ENCODE results near the gene GDNF.
A peak's percentile ranks its signal among the peaks of the same experiment; 100 is the strongest.
"Not testable (repeated sequence)": the region's sequence is repeated elsewhere in the genome, so short reads cannot be mapped to it uniquely, and the experiment has no call there.

The GDNF gene

GRCh38 chr5:37876245-37876644 lies 36.4 kb upstream of the GDNF start:
- no peak for TF ChIP-seq CTCF (IDR thresholded peaks at IDR 0.05; ENCODE audit: low read length, missing control alignments)
- no peak overlapping the region for H3K4me3 ChIP-seq (replicated peaks; ENCODE audit: low read depth, low read length)
- DNase-seq (ENCODE audit: low read depth), result no peak

GRCh38 chr5:37875051-37875787 lies 35.4 kb upstream of the GDNF start:
- TF ChIP-seq CTCF (IDR thresholded peaks at IDR 0.05; ENCODE audit: low read length, missing control alignments), result no peak
- no peak overlapping the region for H3K4me3 ChIP-seq (replicated peaks; ENCODE audit: low read depth, low read length)
- peak; percentile 41 for DNase-seq (ENCODE audit: low read depth)

- no peak for TF ChIP-seq CTCF (IDR thresholded peaks at IDR 0.05; ENCODE audit: low read length, missing control alignments)
- DNase-seq (ENCODE audit: low read depth), result no peak
These were observed 34.1 kb upstream of the GDNF start for GRCh38 chr5:37873988-37874387.

GRCh38 chr5:37871023-37871815 lies 31.4 kb upstream of the GDNF start:
- H3K4me3 ChIP-seq (replicated peaks; ENCODE audit: low read depth, low read length), result no peak overlapping the region
- peak; percentile 9 for DNase-seq (ENCODE audit: low read depth)
- no peak for TF ChIP-seq CTCF (IDR thresholded peaks at IDR 0.05; ENCODE audit: low read length, missing control alignments)

More at GRCh38 chr5:37873988-37874387, 34.1 kb upstream of the GDNF start:
- H3K4me3 ChIP-seq (replicated peaks; ENCODE audit: low read depth, low read length), result no peak overlapping the region

GRCh38 chr5:37869216-37869615 lies 29.4 kb upstream of the GDNF start:
- DNase-seq (ENCODE audit: low read depth), result no peak
- TF ChIP-seq CTCF (IDR thresholded peaks at IDR 0.05; ENCODE audit: low read length, missing control alignments), result no peak
- no peak overlapping the region for H3K4me3 ChIP-seq (replicated peaks; ENCODE audit: low read depth, low read length)

- no peak overlapping the region for H3K4me3 ChIP-seq (replicated peaks; ENCODE audit: low read depth, low read length)
- TF ChIP-seq CTCF (IDR thresholded peaks at IDR 0.05; ENCODE audit: low read length, missing control alignments), result no peak
These were observed 27.8 kb upstream of the GDNF start for GRCh38 chr5:37867654-37868053.

GRCh38 chr5:37862907-37863306 lies 23.1 kb upstream of the GDNF start:
- not testable (repeated sequence) for DNase-seq (ENCODE audit: low read depth); H3K4me3 ChIP-seq (replicated peaks; ENCODE audit: low read depth, low read length)

More at GRCh38 chr5:37867654-37868053, 27.8 kb upstream of the GDNF start:
- DNase-seq (ENCODE audit: low read depth), result peak; percentile 23

Measured in fibroblast of pulmonary artery (primary cell).